Measurements from ENCODE around the gene HIKESHI. TPM values are rescaled to one million over a fixed set of nuclear protein-coding genes. Genes with fewer than 3 reads are reported as not detected.

The HIKESHI gene
- total and polyA plus RNA-seq, 2 of the 8 experiments (the other 6 are each of a cell fraction or from before 2014, with no cell fraction given) = 65.4 to 90.2 TPM

- TF ChIP-seq YY1 (IDR thresholded peaks at IDR 0.05; ENCODE audit: low read depth, low read length) (no peak), EZH2 (IDR thresholded peaks at IDR 0.05; ENCODE audit: low read depth, low read length, severe bottlenecking) (no peak)
Observed at GRCh38 chr11:86365546-86365945, 63.5 kb downstream of the HIKESHI start (continued).
